Non-pigmented ciliary epithelial cell (primary cell): ENCODE measurements around the gene RRBP1.
"Not testable (repeated sequence)": the region's sequence is repeated elsewhere in the genome, so short reads cannot be mapped to it uniquely, and the experiment has no call there.

Experiments
- DNase-seq: peaks from one replicate; pipeline ENCODE4 v3.0.0-alpha.2; 2010; ENCODE audit warnings: low read depth

RRBP1 gene

DNA sequence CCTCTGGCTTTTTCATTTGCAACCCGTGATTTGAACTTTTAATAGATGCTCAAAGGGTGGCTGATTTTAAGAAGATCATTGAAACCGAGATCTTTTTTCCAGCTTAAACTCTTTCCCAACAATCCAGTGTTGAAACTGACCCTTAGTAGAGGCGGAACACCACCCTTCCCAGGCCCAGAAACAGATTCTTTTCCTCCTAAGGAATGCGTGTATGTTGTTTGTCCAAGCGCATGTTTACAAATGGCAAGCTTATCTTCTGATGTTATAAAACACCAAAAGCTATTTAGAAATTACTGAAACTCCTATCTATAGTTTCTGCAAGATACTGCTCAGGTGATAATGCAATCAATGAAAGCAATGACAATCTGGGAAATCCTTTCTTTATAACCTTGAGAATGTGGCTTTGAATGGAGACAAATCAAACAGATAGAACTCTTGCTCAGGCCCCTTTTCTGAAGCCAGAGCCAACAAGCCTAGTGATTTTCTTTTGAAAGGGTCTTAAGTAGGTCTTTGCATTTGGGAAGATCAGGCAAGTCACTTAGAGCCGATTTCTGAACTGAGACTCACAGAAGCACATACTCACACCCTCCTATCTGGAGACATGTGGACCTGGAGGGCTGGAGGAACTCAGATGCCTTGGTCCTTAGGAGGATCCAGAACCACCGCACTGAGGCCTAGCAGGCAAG lies 26.8 kb upstream of the RRBP1 start:
- DNase-seq, result no peak

DNA sequence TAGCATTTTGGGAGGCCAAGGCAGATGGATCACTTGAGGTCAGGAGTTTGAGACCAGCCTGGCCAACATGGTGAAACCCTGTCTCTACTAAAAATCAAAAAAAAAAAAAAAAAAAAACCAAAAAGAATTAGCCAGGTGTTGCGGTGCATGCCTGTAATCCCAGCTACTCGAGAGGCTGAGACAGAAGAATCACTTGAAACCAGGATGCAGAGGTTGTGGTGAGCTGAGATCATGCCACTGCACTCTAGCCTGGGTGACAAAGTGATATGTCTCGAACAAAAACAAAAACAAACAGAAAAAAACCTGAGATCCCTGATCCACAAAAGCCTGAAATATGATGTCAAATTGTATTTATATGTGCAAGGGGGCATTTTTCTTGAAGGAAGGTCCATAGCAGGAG lies 25.9 kb upstream of the RRBP1 start:
- DNase-seq, result not testable (repeated sequence)

DNA sequence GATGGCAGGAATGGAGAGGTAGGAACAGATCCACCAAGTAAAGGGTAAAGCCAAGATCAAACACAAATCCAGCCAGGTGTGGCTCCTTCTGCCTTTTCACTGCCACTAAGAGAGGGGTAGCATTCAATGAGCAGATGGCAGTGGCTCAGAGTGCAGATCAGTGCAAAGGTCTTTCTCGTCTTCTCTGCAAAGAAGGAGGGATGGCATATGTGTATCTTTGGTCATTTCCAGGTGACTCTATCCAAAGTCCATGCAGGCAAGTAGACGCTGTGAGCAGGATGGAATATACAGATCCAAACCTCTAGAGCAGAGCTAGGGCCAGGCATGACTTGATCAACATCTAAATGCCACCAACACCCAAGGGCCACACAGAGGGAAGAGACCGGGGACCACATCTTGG lies 24.6 kb upstream of the RRBP1 start:
- no peak for DNase-seq

DNA sequence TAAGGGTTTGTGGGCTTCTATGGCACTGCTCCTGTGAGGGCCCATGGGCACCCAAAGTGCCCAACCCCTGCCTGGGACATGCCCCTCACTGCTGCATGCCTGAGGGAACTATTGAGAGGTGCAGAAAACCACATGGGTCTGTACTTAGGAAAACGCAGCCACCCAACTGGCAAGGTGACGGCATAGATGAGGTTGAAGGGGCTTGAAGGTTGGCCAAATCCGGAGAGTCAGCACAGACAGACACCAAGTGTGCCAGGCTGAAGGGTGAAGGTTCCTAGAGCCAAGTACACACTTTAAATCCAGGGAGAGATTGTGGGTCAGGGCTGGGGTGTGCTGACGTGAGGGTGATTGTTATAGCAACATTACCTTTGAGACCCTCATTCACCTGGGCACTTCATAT lies 23.9 kb upstream of the RRBP1 start:
- no peak for DNase-seq

DNA sequence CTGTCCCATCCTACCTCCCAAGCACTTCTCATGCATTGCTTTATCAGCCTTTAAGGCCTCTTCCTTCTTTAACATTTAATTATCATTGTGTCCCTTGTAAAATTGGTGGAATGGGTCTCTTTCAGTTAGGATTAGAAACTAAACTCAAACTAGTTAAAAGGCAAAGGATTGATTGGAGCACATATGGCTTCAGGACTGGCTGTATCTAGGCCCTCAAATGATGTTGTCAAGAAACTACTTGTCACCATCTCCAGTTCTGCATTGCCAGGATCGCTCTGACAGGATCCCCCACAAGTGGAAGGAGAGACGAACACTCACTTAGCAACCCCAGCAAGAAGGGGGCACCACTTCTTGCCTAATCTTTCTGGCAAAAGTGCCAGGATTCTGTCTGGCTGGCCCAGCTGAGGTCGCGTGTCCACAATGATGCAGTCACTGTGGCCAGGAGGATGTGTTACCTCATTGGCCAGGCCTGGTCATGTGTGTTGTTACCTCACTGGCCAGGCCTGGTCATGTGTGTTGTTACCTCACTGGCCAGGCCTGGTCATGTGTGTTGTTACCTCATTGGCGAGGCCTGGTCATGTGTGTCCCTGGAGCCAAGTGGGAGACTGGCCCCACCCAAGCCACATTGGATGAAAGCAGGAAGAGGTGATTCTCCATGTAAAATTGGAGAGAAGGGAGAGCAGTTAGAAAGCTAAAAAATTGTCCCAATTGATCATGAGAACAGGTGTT lies 22.7 kb upstream of the RRBP1 start:
- no peak for DNase-seq

DNA sequence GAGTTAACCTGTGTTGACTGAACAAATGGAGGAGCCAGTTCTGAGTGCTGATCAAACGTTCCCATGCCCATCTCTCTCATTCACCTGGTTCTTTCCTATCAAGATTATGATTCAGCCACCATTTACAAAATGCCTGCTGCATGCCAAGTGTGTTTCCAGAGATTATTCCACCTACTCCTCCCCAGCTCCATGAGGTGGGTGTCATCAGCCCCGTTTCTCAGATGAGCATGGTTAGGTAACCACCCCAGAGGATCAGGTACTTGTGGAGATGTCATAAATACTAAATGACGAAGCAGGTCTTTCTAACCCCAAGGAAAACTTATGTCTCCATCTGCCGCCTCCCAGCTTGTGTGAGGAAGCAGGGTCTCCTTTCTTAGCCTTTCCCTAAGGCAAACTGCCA lies 19.8 kb upstream of the RRBP1 start:
- no peak for DNase-seq

DNA sequence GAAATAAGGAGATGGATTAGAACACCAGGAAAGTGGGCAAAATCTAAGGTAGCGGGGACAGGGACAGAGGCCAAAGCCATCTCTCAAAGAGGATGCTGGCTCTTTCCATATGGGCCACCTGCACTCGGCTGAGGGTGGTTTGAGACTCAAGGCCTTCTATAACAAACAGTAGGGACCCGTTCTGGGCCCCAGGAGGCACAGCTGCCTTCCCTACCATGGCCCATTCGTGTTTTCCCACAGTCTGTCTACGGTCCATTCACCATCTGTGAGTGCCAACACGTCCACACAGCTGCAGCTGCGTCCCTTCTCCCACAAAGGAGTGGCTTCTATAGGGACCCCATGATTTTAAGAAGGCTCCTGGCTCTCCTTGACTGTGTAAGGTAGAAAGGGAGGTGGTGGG lies 18.6 kb upstream of the RRBP1 start:
- DNase-seq, result no peak

DNA sequence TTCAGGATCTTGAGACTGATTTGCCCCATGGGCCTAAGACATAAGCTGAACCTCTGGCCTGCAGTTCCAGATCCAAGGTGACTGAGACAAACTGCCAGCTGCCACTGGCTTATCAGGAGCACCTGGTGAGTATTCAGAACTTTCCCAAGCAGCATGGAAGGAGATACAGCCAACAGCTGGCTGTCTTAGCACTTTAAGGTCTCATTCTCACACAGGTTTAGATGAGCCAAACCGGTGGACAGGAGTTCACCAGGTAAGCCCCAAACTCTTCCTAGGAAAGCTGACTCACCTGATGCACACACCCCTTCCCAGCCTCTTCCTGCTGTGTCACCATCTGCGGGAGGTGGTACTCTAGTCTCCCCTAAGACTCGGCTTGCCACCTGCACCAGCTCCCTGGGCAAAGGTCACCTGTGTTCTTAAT lies 17.9 kb upstream of the RRBP1 start, which contains the start of gene BANF2:
Gene BANF2 (plus strand): TSS at position 36 of the 421 bp plus-strand sequence. CDS start 25,060 bp downstream, outside the sequence.
- no peak for DNase-seq

DNA sequence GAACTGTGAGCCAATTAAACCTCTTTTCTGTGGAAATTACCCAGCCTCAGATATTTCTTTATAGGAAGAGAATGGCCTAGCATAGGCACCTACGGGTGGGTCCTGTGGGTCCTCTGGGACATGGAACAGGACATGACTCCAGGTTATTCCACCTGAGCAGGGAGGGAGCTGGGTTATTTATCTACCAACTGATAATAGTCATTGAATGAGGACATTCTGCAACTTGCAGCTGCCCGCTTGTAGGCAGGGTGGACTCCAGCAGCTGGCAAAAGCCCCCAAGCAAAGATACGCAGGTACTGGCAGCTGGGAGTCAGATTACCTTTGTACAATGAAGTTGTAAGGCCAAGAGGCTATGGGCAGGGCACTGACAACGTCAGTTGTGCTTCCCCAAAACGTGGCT lies 16.3 kb upstream of the RRBP1 start:
- no peak for DNase-seq

DNA sequence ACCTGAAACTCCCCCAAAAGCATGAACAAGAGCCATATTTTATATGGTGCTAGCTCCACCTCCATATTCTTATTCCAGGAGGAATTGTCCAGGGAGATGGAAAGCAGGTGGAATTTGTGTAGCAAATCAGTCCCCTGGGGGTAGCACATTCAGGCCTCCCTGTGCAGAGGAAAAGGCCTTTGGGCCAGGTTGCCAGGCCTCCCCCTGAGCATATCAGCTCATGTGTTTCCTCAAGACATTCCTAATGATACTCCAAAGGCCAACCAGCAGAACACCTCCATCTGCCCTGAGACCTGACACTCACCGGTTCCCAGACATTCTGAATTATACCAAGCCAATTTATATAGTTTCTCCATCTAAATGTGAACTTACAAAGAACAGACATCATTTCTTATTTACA lies 15.1 kb upstream of the RRBP1 start:
- DNase-seq, result no peak

DNA sequence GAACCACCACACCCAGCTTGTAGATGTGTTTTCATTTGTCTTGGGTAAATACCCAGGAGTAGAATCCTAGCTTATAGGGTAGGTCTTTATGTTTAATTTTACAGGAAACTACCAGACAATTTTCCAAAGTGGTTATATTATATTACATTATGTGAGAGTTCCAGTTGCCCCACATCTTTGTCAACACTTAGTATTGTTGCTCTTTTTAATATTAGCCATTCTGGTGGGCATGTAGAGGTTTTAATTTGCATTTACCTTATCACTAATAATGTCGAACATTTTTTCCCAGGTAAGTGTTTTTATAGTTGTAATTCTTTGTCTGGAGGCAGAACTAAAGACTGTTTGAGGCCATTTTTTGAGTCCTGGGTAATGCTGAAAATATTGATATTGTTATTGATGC lies 14.2 kb upstream of the RRBP1 start:
- DNase-seq, result no peak

DNA sequence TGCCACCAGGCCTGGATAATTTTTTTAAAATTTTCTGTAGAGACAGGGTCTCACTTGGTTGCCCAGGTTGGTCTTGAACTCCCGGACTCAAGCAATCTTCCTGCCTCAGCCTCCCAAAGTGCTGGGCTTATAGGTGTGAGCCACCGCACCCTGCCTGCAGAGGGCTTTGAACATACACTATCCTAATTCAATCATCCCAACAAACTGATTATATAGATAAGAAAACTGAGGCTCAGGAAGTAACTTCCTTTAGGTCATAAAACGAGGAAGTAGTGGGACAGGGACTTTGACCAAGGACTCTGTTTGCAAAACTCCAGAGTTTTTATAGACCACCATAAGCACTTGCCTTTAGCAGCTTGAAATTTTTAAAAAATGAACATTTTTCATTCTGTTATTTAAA lies 12.7 kb upstream of the RRBP1 start:
- DNase-seq, result no peak

DNA sequence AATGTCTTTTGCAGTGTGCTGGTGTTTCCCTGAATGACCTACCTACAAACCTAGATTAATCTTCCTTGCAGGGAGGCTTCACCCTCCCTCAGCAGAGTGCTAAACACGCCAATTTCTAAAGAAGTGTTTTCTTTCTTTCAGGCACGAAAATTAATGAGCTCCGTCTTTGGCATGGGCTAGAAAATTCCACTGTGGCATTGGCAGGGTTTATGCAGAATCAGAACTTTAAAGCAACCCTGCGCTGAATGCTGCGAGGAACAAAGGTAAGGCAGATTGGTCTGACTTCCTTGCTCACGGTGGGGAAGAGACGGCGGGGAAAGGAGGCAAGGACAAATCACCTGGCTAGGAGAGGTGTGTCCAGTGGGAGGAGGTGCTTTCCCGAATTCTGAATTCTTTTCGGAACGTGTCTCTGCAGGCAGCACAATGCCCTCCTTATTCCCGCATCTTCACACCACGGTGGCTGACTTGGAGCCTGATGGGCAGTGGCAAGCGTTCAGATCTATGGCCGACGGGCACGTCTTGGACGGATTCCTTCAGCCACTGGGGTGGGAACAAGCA lies 11.5 kb upstream of the RRBP1 start:
- DNase-seq, result no peak

DNA sequence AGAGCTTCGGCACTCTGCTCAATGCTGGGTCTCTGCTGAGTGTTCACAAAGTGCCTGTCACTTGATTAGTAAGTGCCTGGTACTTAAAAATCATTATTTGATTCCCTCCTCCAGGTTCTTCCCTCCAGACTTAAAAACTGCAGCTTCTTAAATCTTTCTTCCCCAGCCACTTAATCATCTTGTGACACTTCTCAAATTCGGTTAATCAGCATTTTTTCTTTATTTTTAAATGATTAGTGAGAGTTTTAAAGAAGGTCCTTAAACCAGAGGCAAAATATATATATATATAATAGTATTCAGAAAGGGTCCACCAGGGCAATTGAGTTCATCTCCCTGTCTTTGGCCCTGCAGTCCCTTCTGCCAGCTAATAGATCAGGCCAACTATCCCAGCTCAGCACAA lies 9.7 kb upstream of the RRBP1 start:
- DNase-seq, result no peak

DNA sequence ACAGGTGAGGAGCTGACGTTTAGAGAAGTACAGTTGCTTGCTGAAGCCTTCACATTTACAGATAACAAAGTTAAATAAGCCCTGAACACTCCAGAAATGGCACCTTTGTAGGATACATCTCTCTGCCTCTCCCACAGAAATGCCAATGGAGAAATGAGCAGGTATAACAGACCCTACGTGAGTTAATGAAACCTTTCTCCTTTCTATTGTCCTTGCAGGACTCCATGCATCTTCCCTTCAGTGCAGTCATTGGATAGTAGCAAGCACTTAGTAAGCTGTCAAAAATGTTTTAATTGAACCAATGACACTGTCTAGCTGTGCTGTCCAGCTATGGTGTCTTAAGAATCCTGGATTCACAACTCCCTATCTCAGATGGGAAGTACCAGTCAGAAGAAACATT lies 8.1 kb upstream of the RRBP1 start:
- no peak for DNase-seq

DNA sequence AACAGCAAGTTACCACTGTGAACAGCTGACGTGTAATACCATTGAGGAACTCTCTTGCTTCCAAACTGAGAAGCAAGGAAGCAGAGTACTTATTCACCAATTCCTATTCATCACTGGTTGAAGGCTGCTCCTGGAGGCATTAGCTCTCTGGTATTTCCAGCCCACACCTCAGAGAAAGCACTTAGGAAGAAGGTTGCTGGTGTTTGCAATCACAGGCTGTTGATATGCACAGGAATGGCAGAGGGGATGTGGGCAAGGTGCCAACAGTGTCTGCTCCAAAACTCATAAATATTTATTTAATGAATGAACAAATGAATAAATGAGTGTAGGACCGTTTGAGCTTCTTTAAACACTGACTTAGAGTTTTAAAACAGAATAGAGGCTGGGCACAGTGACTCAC lies 6.9 kb upstream of the RRBP1 start:
- no peak for DNase-seq

DNA sequence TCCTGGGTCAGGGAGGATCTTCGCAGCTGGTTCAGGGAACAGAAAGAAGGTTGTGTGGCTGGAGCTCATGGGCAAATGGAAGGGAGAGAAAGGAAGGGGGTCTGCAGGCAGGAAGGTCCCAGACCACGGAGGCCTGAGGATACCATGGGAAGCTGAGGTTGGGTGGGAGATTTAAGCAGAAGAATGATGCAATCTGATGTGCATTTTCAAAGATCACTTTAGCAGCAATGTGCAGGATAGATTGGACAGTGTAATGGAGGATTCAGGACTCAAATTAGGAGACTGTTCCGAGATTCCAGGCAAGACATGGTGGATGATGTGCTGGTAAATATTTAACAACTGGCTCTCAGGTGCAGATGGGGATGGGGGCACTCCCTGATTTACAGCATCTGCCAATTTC lies 5.8 kb upstream of the RRBP1 start:
- DNase-seq, result no peak

DNA sequence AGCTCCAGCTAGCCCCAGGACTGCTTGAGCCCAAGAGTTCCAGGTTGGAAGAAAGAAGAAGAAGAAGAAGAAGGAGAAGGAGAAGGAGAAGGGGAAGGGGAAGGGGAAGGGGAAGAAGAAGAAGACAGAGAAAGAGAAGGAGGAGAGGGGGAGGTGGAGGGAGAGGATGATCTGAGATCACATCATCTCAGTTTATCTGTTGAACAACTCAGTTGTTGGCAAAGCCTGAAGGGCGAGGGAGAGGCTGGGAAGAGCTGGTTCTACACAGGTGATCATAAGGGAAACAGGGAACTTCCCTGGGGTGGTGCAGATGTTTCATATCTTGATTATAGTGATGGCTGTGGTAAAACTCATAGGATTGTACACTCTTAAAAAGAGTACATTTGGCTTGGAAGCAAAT lies 3.1 kb upstream of the RRBP1 start:
- DNase-seq, result no peak

DNA sequence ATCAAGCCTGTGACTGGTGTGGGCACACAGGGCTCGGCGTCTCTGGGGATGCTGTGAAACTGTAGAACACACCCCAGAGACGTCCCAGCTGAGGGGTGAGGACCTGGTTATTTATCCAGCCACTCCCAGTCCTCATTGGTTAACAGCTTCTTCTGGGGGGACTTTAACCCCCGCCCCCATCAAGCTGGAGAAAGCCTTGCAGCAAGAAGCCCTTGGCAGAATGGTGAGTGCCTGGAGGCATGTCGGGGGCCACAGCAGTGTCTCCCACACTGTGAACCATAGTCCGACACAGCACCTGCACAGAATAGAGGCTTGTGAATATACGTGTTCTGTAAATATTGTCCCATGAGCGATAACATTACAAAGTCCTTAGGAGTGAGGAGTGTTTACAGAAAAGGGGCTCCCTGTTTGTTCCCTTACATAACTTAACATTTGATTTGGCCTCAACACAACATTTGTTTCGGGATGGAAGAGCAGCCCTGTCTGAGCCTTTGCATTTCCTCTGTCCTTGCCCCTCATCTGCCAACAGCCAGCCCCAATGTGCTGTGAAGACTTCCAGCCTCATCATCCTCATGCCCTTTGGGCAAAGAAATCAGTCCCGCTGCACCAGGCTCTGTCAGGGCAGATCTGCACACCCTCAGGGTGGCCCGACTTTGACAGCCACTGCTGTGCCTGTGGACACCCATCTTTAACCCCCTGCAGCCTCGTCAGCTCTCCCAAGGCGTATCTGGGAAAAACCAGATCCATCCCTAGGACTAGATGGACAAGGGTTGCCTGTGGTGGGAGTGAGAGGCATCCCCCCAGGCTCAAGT lies 2.2 kb upstream of the RRBP1 start:
- DNase-seq, result no peak

DNA sequence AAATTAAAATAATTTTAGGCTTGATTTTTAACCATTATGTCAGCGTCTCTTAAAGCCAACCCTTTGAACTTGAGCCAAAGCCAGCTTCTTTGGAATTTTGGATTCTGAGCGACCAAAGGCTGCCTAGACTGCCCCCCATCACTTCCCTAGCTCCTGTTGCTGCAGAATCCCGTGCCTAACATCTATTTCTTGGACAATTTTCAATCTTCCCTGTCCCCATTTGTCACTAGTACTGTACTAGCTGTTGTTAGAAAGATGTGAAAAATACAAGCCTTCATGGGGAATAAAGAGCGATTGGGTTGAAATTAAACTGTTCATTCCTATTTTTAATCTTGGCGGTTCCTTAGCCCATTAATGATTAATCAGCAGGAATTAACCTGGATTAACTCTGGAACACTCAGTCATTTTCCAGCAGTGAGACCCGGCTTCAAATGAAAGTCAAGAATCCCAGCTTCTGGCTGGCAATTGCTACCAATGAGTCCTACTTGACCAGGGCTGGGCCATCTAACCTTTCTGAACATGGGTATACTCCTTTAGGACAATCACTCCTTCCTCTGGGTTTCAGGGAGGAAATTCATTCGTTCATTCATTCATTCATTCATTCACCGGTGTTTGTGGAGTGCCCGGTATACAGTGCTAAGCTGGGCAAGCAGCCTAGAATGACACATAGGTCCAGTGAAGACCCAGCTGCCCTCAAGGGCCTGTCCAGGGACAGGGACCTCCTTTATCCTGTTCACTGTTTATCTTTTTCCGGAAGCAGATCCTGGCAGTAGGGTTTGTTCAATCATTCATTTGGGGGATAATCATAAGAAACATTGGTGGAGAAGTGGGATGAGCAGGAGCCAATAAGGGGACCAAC lies 1.4 kb upstream of the RRBP1 start:
- DNase-seq, result no peak

DNA sequence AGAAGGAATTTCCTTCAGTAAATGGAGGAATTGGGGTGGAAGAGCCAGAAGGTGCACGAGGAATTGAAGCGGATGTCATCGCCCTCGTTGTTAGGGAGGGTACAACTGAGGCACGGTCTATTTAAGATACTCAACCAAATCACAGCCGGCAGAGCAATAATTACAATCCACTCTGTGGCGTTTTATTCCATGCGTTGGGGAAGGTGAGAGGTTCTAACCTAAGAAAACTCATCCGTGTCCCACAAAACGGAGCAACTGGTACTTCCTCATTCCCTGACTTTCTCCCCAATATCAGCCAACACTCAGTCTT lies 802 bp upstream of the RRBP1 start:
- no peak for DNase-seq

DNA sequence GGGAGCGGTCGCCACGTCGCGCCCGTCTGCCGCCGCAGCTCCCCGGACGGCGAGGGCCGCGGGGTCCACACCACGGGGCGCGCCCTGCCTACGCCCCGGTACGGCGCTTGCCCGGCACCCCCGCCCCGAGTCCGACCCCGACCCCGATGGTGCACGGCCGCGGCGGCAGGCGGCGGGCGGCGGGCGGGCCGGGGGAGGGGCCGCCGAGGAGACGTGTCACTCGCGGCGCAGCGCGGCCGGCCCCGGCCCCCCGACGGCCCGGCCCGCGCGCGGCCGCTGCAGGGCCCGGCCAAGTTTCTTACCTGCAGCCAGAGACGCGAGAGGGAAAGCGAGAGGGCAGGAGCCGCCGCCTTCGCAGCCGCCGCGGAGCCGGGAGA lies 328 bp downstream of the RRBP1 start:
- DNase-seq, result no peak
